ENCODE measurements around the gene ZP3. TPM values are rescaled to one million over a fixed set of nuclear protein-coding genes. Genes with fewer than 3 reads are reported as not detected.

Gene ZP3
- total and polyA plus RNA-seq, 10 of the 15 experiments (the other 5 are each of a cell fraction or from before 2014, with no cell fraction given): 0.39 to 5.1 (median 2.5) TPM

GRCh38 chr7:76383089-76383944 lies 41.4 kb upstream of the ZP3 start:
- Histone ChIP-seq H3K4me1 (ENCODE audit: control insufficient read depth, insufficient read depth, low read length) (peaks cover 3% of the 10 kb centered on the region), H3K27me3 (replicated peaks in 1 of 2; ENCODE audit: control insufficient read depth in 2 of 2, insufficient read depth in 2 of 2, low read length in 1 of 2) (no peaks in the 10 kb centered on the region), H3K79me2 (ENCODE audit: control insufficient read depth, insufficient read depth, low read length) (no peaks in the 10 kb centered on the region), H3K4me2 (ENCODE audit: control insufficient read depth, insufficient read depth) (no peak overlapping the region), H2AFZ (ENCODE audit: control insufficient read depth, low read depth, low read length) (no peak overlapping the region), H3K36me3 (ENCODE audit: control insufficient read depth in 2 of 2, insufficient read depth in 2 of 2, low read length in 1 of 2) (no peaks in the 10 kb centered on the region), H3K27ac (ENCODE audit: control insufficient read depth, insufficient read depth) (no peak overlapping the region), H3K9ac (ENCODE audit: control insufficient read depth, insufficient read depth, low read length) (no peak overlapping the region), H3K4me3 (no peak overlapping the region), H4K20me1 (ENCODE audit: control insufficient read depth, insufficient read depth) (no peaks in the 10 kb centered on the region), H3K9me3 (replicated peaks; ENCODE audit: control insufficient read depth, insufficient read depth, low read length) (no peaks in the 10 kb centered on the region)
- no peak for TF ChIP-seq CREM (IDR thresholded peaks at IDR 0.05; ENCODE audit: low read depth)
- TF ChIP-seq RAD21 (IDR thresholded peaks at IDR 0.05; ENCODE audit: insufficient read depth, low read depth, low read length): no peak
- no peak for TF ChIP-seq POLR2A (IDR thresholded peaks at IDR 0.05; ENCODE audit: low read depth, low read length)
- no peak for TF ChIP-seq PBX3 (IDR thresholded peaks at IDR 0.05; ENCODE audit: insufficient replicate concordance, low read depth, low read length)
- TF ChIP-seq IKZF1 (conservative IDR thresholded peaks at IDR 0.05): no peak
- no peak for TF ChIP-seq PML (IDR thresholded peaks at IDR 0.05; ENCODE audit: low read length)
- no peak for TF ChIP-seq ZNF687 (IDR thresholded peaks at IDR 0.05)
- no peak for TF ChIP-seq GABPA (IDR thresholded peaks at IDR 0.05; ENCODE audit: low read depth)
- no peak for TF ChIP-seq HCFC1 (IDR thresholded peaks at IDR 0.05; ENCODE audit: low read length)
- ChIA-PET POLR2A (interaction anchor here (0.7 kb wide), 1 partner anchor 1310 kb away, joined by 3 read pairs; the partner anchor contains the start of gene RCC1L), RAD21 (ENCODE audit: unreplicated experiment) (interaction anchor here (1.2 kb wide), 1 partner anchor 66 kb away, joined by 3 read pairs; no protein-coding TSS in a partner anchor), CTCF (no interaction called here), SMC1A (ENCODE audit: uncharacterized antibody, unreplicated experiment) (no interaction called here)
- in situ Hi-C loops (cut with MboI) (no loop called here), intact Hi-C loops (cut with micrococcal nuclease; ENCODE audit: unreplicated experiment) (no loop called here)
- ATAC-seq (no peak), FAIRE-seq (no peak), DNase-seq (ENCODE audit: low read depth, low spot score) (no peak)
- 77% methylated on average over 13 of the region's 13 CpGs for WGBS (ENCODE audit: insufficient coverage, insufficient replicate concordance, low lambda C conversion rate, missing lambda C conversion rate)
- no TSS peak for BruUV-seq (replicated peaks)

Measured in GM12878 (cell line).